Natural killer cell (primary cell): ENCODE data around the gene NOD1. TPM values are rescaled to one million over a fixed set of nuclear protein-coding genes. Genes with fewer than 3 reads are reported as not detected.

Experiments used
- ATAC-seq, 3 donors: fragments of 150-1000 bp in 2 of 3; fragments of 200-7000 bp in 1 of 3; cut with Tn5 transposase; 1 replicate in 1 of 3; 2 replicates in 2 of 3; pipeline ENCODE4 v1.10.0; 2021; ENCODE audit warnings: mild to moderate bottlenecking in 2 of 3, moderate library complexity in 2 of 3
- DNase-seq, 2 donors: peaks; one replicate each; pipeline versions ENCODE4 v3.0.0 to v3.0.0-alpha.2; 2013 to 2021; ENCODE audit warnings: mixed read lengths in 1 of 2
- H3K27ac ChIP-seq: one replicate; pipeline ENCODE4 v1.5.1; 2013; ENCODE audit warnings: mild to moderate bottlenecking, low read length
- H3K27me3 ChIP-seq: one replicate; pipeline ENCODE4 v1.6.1; 2013; ENCODE audit warnings: low read length; ENCODE audit not compliant: control insufficient read depth, insufficient read depth
- H3K36me3 ChIP-seq: one replicate; pipeline ENCODE4 v1.6.1; 2013; ENCODE audit warnings: low read length; ENCODE audit not compliant: control insufficient read depth, insufficient read depth
- H3K4me1 ChIP-seq: one replicate; pipeline ENCODE4 v1.6.1; 2013; ENCODE audit warnings: low read length; ENCODE audit not compliant: control insufficient read depth, insufficient read depth
- H3K4me3 ChIP-seq: one replicate; pipeline ENCODE4 v1.5.1; 2013; ENCODE audit warnings: low read length
- H3K9me3 ChIP-seq: one replicate; pipeline ENCODE4 v1.6.1; 2013; ENCODE audit warnings: low read length; ENCODE audit not compliant: control insufficient read depth, insufficient read depth
- H3K27ac Mint-ChIP-seq, 2 donors: one replicate each; pipeline ENCODE4 v1.8.0; 2022; ENCODE audit warnings: mild to moderate bottlenecking in 2 of 2, mixed read lengths in 2 of 2, moderate library complexity in 1 of 2
- H3K27me3 Mint-ChIP-seq, 2 donors: one replicate each; pipeline ENCODE4 v1.8.0; 2022; ENCODE audit warnings: low read depth in 2 of 2, mixed read lengths in 2 of 2
- H3K36me3 Mint-ChIP-seq: one replicate; pipeline ENCODE4 v1.8.0; 2022; ENCODE audit warnings: mixed read lengths
- H3K4me1 Mint-ChIP-seq, 2 donors: one replicate each; pipeline ENCODE4 v1.8.0; 2022; ENCODE audit warnings: mixed read lengths in 2 of 2
- H3K4me3 Mint-ChIP-seq: one replicate; pipeline ENCODE4 v1.8.0; 2022; ENCODE audit warnings: mild to moderate bottlenecking, moderate library complexity, mixed read lengths
- H3K9me3 Mint-ChIP-seq, 2 donors: one replicate each; pipeline ENCODE4 v1.8.0; 2022; ENCODE audit warnings: mixed read lengths in 2 of 2
- CTCF ChIP-seq: fragments of 200-600 bp; IDR thresholded peaks from one replicate; pipeline ENCODE4 v1.8.0; 2022; ENCODE audit warnings: antibody characterized with exemption
- WGBS: methylation state at CpG from one replicate; pipeline ENCODE4 v1.1.7; 2013; ENCODE audit warnings: missing lambda C conversion rate; ENCODE audit not compliant: insufficient coverage; 5-methylcytosine and 5-hydroxymethylcytosine counted together
- intact Hi-C: fragments of 100-400 bp; cut with micrococcal nuclease; formaldehyde crosslinking; loops from one replicate; pipeline ENCODE4 v1.14.2; 2022
- total RNA-seq, 4 donors: library from RNA; stranded (reverse); fragments of 120-200 nt in 1 of 4; gene quantifications; one replicate each; pipeline versions ENCODE4 v1.2.3 to v1.2.4, GENCODE V29; 2013 to 2022

NOD1 gene
- total RNA-seq, 3 donors from 2014 or later (not counting 1 experiment from before 2014, with no cell fraction given) = 28.2 to 32.4 (median 31.2) TPM

GRCh38 chr7:30459591-30460245, 18.9 kb downstream of the NOD1 start:
- H3K27me3 Mint-ChIP-seq = no peaks in the 10 kb centered on the region
- H3K4me1 Mint-ChIP-seq = peaks cover 10 to 18% of the 10 kb centered on the region in 2 donors
- Histone ChIP-seq H3K9me3 (no peaks in the 10 kb centered on the region), H3K4me1 (peaks cover 8% of the 10 kb centered on the region), H3K4me3 (no peak overlapping the region), H3K27me3 (no peaks in the 10 kb centered on the region), H3K27ac (no peak overlapping the region), H3K36me3 (peaks cover 32% of the 10 kb centered on the region)
- ATAC-seq = no peak
- no peak overlapping the region for H3K4me3 Mint-ChIP-seq
- no peak overlapping the region for H3K27ac Mint-ChIP-seq
- DNase-seq = no peak
- no peak for TF ChIP-seq CTCF
- intact Hi-C loops = no loop called here
- 93% methylated on average over 9 of the region's 9 CpGs for WGBS
- H3K9me3 Mint-ChIP-seq = no peaks in the 10 kb centered on the region
- no peaks in the 10 kb centered on the region for H3K36me3 Mint-ChIP-seq

- Mint-ChIP-seq H3K4me3 (no peak overlapping the region), H3K4me1 (peaks cover 0 to 7% of the 10 kb centered on the region in 2 donors), H3K9me3 (no peaks in the 10 kb centered on the region), H3K36me3 (no peaks in the 10 kb centered on the region), H3K27me3 (no peaks in the 10 kb centered on the region), H3K27ac (no peak overlapping the region)
- peaks cover 46% of the 10 kb centered on the region for H3K36me3 ChIP-seq
- DNase-seq = no peak
- H3K4me1 ChIP-seq = no peaks in the 10 kb centered on the region
- H3K27me3 ChIP-seq = no peaks in the 10 kb centered on the region
- no peak for TF ChIP-seq CTCF
- H3K4me3 ChIP-seq = no peak overlapping the region
- no peak for ATAC-seq
- H3K27ac ChIP-seq = no peak overlapping the region
- no peaks in the 10 kb centered on the region for H3K9me3 ChIP-seq
- no CpG with 5 or more reads among the region's 1 CpG for WGBS
- intact Hi-C loops = no loop called here
Observed at GRCh38 chr7:30458311-30458710, 20.3 kb downstream of the NOD1 start.

- H3K9me3 Mint-ChIP-seq = no peaks in the 10 kb centered on the region
- no peak overlapping the region for H3K4me3 Mint-ChIP-seq
- no peaks in the 10 kb centered on the region for H3K27me3 ChIP-seq
- no peak overlapping the region for H3K27ac ChIP-seq
- peaks cover 69% of the 10 kb centered on the region for H3K36me3 ChIP-seq
- H3K36me3 Mint-ChIP-seq = no peaks in the 10 kb centered on the region
- H3K4me1 ChIP-seq = no peaks in the 10 kb centered on the region
- H3K4me3 ChIP-seq = no peak overlapping the region
- H3K27me3 Mint-ChIP-seq = no peaks in the 10 kb centered on the region
- no peak for DNase-seq
- intact Hi-C loops = no loop called here
- H3K9me3 ChIP-seq = no peaks in the 10 kb centered on the region
- ATAC-seq = no peak
- no peak for TF ChIP-seq CTCF
- H3K4me1 Mint-ChIP-seq = no peaks in the 10 kb centered on the region
- WGBS = 72% methylated on average over 3 of the region's 3 CpGs
- H3K27ac Mint-ChIP-seq = no peak overlapping the region
Observed at GRCh38 chr7:30453921-30454320, 24.7 kb downstream of the NOD1 start.

GRCh38 chr7:30453016-30453415, 25.6 kb downstream of the NOD1 start:
- Histone ChIP-seq H3K4me1 (no peaks in the 10 kb centered on the region), H3K27me3 (no peaks in the 10 kb centered on the region), H3K9me3 (no peaks in the 10 kb centered on the region), H3K4me3 (no peak overlapping the region), H3K27ac (no peak overlapping the region), H3K36me3 (peaks cover 75% of the 10 kb centered on the region)
- no peak for ATAC-seq
- Mint-ChIP-seq H3K27ac (no peak overlapping the region), H3K36me3 (no peaks in the 10 kb centered on the region), H3K27me3 (no peaks in the 10 kb centered on the region), H3K4me3 (no peak overlapping the region), H3K4me1 (no peaks in the 10 kb centered on the region), H3K9me3 (no peaks in the 10 kb centered on the region)
- 96% methylated on average over 8 of the region's 8 CpGs for WGBS
- intact Hi-C loops = no loop called here
- DNase-seq = no peak
- TF ChIP-seq CTCF = no peak
